EH (cell line): Measurements from ENCODE around the gene GLDN.

ENCODE experiments used
- DNase-seq: peaks from one replicate; pipeline ENCODE4 v3.0.0-alpha.2; 2015; ENCODE audit warnings: low read depth

The GLDN gene

DNA sequence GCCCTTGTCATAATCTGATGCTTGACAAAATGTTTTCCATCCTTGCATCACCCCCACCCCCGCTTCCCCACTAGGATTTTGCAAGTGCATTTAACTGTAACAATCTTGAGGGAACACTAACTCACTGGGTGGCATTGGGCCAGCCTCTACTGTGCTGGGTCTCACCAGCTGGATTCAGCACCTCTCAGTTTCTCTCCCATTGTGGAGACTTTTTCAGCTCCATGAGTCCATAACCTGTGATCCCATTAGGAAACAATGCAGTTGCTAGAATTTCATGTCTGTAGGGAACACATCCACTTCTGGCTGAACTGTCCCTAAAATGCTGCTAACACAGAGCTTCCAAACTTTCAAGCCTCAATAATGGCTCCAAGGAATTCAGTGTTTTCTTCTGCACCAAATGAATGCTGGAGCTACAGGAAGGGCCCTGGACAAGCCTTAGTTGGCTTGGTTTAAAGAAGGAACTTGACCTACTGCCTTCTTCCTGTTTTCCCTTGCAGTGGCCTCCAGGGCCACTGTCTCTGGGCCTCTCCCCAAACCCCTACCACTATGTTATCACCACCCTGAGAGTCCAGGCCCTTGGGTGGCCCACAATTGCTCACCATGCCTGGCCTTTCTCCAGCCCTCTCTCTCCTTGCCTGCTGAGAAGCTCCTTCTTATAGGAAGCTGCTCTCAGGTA is 18.7 kb upstream of the GLDN start:
- no peak for DNase-seq

DNA sequence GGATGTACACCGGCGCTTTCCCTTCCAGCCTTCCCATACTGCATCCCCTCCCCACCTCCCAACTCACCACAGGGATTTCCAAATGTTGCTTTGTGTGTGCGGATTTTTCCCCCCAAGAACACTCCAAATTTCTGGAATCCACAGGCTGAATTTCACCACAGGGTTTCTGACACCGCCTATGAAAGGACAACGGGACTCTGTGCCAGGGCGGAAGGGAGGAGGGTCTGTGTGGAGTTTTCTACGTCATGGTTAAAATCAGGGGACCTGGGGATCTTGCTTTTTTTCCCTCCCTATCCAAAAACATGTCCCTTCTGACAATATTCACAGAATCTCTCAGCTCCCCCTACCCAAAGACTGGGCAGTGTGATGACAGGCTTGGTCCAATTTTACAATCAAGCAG is 17.7 kb upstream of the GLDN start:
- DNase-seq: no peak

DNA sequence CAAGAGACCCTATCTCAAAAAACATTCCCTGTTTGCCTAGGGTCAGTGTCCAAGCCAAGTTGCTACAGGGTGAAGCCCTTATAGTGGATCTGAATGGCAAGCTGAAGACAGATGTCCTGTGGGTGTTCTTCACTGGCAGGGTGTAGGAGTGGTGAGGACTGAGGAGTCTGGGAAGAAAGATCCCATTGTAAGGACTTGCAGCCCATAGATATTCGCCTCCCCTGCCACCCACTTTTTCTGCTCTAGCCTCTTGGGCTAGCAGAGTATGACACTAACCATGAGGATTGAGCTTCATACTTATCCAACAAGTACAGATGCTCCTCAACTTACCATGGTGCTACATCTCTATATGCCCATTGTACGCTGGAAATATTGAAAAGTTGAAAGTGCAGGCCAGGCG is 16.3 kb upstream of the GLDN start:
- no peak for DNase-seq

DNA sequence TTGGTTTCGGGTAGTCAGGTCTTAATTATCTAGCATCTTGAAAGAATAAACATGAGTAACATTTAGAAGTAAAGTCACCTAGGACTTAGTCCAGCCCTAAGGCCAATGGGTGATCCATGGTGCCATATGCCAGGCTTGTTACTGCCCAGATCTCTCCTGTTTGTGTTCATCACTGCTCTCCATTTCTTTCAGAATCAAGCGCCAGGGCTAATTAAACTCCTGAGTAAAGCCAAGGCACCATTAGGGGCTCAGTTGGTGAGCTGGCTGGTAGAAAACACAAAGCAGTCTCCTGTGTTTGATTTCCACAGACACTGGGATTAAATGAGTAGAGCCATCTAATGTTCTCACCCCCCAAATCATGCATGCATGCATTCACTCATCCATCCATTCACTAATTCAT is 14.4 kb upstream of the GLDN start:
- DNase-seq: no peak

DNA sequence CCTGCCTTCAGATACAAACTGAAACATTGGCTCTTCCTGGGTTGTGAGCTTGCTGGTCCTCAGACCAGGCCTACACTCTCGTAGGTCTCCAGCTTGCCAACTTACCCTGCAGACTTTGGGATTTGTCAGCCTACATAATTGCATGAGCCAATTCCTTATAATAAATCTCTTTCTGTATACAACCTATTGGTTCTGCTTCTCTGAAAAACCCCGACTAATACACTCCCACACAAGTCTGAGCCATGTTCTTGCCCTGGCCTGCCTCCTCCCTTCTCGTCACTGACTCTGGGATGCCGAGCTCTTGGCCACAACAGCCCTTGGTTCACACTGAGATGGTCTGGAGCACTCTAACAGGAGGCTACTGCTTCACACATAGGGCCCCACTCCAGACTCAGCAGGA is 12.5 kb upstream of the GLDN start:
- no peak for DNase-seq

DNA sequence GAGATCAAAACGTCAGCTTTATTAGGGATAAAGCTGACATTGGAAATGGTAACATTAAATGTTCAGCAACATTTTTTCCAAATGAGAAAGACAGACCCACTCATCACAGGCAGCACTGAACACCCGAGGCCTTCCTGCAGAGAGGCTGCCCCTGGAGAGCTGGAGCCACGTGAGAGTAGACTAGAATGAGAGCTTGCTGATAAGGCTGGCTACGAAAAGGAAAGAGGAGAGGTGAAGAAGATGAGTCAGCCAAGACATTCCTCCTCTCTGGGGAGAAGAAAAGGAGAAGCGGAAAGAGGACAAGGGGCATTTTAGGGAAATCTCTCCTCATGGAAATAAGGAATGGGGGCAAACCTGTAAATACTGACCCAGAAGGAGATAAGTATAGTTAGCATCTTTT is 10.3 kb upstream of the GLDN start:
- DNase-seq: no peak

DNA sequence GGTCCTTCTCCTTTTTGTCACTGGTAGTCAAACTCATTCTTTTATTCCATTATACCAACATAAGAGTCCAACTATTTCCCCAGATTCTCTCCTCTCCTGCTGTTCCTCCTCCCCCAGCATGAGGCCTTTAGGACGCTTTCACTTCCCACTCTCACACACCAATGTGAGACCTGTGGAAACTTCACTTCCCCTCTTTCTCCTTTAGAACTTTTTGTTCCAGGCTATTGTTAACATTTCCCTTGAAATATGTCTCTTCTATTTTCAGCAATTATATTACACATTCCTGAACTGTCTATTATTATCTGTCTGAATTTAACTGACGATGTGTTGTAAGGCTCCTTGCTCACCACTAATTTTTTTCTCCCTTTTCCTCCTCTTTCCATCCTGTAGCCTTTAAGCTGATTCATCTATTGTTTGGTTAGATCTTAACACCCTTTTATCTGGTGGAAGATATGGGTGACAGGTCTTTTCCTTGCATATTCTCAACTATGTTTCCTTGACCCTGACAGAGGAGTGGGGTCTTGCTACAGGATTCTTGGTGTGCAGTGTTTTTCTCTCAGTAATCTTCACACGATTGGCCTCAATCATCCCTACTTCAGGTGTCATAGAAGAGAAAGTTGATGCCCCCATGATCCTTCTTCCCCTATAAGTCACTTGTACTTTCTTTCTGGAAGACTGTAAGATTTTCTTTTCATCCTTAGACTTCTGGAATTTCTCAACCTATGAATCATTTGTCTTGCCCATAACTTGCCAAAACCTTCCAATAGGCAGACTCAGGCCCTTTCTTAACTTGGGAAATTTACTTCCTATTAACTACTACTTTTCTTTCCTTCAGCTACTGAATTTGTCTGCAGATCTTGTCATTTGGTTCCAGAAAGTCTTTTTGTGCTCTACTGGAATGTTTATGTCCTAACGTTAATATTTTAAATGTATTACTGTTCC is 9.0 kb upstream of the GLDN start:
- DNase-seq: peak; percentile 19

DNA sequence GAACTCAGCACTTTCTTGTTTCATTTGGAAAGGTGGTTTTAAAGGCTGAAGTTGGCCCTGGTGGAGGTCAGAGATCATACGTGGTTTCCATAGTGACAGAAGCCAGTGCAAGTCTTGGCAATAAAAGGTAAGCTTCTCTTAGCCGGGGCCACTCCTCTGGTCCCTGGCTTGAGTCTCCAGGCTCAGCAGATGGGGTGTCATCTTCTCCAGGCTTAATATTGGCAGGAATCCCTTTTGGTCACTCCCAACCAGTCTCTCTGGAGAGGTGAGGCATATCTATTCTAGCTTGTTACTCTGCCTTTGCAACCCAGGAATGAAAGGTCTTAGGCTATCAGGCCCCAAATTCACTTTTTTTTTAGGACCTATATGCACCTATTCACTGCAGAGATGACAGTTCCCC is 7.9 kb upstream of the GLDN start:
- no peak for DNase-seq

DNA sequence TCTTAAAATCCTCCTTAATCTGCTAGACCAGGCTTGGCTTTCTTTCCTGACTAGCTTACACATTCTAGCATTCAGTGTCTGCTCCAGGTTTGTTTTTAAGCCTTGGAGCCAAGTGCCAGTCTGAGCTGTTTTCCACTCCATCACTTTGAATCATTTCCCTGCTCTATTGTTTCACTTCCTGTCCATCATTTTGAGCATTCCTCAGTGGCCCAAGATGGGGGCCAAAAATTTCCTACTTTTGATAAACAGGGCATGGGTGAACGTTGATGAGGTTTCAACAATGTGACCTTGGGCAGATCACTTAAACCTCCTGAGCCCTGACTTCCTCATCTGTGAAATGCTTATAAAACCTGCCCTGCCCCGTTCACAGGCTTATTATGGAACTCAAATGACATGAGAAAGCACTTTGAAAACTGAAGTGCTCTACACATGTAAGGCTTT is 7.4 kb upstream of the GLDN start:
- DNase-seq: no peak

DNA sequence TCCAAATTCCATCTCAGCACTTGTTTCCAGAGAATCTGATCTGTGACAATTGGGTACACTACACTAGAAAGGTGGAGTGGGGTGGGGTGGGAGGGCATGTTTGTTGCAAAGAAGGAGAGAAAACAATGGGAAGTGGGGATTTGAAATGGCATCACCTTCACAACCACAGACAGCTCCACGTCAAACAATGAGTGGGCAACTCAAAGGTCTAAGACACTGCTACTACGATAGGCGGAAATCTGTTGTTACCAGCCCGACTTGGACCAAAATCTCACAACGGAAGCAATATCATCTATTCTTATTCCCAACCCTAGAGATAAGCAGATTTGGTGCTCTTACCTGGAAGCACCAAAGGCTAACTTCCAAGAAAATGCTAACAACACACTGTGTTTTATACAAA is 6.4 kb upstream of the GLDN start:
- DNase-seq: no peak

DNA sequence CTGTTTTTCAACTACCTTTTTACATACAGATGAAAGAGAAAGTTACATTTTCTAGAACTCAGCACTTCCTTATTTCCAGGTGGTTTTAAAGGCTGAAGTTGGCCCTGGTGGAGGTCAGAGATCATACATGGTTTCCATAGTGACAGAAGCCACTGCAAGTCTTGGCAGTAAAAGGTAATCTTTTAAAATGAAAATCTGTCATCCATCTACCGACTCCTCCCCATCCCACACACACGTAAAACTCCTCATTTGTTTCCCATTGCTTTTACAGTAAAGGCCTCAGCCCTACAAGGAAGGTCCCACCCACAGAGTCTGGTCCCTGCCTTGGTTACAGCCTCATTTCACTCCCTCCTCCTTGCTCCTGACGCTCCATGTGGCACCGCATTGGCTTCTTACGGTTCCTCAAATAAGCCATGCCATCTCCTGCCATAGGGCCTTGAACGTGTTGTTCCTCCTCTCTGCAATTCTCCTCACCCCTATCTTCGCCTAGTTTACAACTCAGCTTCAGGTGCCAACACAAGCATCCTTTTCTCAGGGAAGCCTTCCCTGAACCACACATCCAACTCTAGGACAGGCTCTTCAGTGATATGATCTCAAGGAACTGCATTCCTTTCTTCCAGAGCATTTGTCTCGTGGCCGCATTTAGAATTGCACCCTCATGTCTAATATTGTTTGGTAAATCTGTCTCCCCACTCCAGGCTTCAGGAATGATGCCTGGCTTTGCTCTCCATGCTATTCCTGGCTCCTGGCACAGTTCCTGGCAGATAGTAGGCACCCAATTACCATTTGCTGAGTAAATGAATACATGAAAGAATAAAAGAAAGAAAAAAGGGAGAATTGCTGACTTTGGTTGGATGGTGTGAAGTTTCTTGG is 5.7 kb upstream of the GLDN start:
- DNase-seq: peak; percentile 24

DNA sequence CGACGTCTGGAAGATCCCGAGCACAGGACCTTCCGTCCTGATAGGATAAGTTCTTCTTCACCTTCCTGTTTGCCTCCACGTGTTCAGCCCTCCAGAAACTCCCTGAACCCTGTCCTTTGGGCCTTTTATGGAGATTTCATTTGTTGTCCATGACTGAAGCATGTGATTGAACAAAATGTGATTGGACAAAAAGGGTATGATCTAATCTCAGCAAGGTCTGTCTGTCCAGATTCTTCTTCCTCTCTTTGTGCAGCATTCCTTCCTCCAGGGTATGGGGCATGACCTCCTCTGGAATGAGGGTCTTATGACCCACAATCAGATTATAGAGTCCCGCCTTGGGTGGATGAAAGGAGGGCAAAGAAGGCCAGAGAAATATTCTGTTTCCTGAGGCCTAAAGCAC is 3.0 kb upstream of the GLDN start, which contains the start of gene CYP19A1:
Gene CYP19A1 (minus strand): TSS at position 101 of the 400 bp plus-strand sequence. CDS start 95,684 bp downstream, outside the sequence.
- DNase-seq: no peak

DNA sequence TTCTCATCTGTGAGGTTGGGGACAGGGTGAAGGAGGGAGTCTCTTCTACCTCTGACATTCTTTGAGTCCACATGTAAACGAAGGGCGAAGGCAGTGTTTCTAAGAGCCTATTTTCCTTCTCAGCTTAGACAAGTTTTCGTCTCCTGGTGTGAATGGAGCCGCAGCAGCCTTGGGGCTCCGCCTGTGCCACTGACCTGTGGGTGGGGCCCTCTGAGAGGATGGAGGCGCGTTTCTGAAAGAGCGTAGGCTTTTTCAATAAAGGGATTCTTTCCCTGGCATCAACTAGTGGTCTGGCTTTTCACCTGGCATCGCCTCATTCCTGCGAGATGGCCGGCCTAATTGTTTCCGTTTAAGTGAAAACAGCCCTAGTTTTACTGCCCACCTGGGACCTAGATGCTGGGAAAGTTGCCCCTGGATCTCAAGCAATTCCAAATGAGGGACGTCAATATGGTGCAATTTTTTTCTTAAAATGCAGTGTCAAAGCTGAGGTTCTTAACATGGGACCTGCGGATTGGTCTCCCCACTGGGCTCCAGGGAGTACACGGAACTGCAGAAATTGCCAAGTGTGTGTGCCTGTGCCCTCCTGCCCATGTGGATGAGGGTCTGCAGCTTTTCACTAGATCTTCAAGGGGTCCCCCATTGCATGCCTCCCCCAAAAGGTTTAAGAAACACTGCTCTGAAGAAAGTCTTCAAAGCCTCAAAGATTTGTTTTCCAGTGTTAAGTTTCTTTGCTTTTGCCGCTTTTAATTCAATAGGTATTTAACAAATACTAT is 958 bp downstream of the GLDN start:
- no peak for DNase-seq

DNA sequence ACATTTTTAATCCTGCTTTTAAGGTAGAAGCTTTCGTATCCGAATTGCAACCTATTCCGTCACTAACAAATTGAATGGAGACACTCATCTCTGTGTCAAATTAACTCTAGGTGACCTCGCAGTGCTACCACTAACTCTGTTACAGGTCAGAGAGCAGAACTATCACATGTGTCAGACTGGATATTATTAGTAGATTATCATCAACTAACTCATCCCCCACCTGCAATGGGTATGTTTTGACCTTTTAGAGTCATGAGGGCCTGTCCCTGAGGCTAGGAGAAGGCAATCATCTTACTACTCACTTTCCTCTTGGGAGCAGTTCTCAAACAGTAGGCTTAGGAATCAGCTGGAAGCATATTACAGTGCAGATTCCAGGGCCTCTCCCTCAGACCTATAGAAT is 2.0 kb downstream of the GLDN start:
- DNase-seq: no peak

DNA sequence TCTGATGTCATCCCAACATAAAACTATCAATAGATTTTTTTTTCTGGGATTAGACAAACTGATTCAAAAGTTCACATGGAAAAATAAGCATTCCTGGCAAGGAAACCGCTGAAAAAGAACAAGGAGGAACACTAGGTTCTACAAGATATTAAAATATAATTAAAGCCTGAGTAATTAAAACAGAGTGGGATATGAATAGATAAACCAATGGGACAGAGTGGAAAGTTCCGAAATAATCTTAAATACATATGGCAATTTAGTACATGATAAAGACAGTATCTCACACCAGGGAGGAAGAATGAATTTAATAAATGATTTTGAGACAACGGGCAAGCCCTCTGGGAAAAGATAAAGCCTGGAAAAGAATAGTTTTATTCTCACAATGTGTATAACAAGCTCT is 4.7 kb downstream of the GLDN start:
- no peak for DNase-seq

DNA sequence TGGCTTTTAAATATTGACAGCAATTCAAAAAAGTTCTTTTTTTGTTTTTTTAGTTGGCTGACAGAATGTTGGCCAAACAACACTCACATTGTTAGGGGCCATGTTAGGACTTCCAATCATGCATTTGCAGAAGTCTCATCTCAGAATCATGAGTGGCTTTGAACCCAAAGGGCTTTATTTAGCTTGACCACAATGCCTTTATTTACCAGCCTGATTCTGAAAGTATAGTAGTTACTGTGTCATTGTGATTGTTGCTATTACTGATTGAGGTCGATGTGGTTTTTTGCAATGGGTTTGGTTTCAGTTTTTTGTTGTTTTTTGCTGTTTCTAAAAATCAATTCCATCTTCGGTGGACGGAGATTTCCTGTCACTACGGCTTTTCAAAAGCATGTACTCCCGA is 7.2 kb downstream of the GLDN start:
- no peak for DNase-seq

DNA sequence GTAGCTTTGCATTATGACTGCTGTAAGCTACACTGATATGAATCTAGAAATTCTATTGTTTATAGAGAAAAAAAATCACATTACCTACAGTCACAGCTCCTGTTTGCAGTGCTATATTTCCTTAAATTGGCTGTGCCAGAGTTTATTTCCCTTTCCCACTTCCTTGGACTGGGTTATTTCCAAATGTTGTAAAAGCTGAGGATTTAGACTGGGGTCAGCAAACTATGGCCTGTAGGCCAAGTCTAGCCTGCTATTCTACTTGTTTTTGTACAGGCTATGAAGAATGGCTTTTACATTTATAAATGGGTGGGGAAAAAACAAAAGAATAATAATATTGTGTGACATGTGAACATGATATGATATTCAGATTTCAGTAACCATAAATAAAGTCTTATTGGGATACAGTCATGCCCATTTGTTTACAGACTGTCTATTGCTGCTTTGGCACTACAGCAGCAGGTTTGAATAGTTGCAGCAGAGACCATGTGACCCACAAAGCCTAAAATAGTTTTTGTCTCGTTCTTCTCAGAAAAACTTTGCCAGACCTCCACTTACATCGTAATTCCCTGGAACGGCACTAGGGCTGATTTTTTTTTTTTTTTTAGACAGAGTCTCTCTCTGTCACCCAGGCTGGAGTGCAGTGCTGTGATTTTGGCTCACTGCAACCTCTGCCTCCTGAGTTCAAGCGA is 7.8 kb downstream of the GLDN start:
- DNase-seq: peak; percentile 6

DNA sequence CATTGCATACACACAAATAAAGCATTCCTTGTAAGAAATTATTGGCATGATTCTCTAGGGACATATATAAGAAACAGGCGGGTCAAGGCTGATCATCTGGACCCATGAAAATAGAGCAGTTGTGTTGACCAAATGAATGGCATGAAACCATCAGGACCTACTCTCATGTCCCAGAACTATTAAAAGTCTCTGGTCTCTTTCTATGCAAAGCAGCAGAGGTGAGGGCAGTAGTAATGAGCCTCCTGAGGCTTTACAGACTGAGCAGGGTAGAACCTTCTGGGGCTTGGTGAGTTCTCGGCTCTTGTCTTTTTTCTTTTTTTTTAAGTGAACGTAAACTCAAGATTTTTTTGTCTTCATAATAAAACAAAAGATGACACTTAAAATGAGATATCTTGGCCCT is 9.3 kb downstream of the GLDN start:
- no peak for DNase-seq

DNA sequence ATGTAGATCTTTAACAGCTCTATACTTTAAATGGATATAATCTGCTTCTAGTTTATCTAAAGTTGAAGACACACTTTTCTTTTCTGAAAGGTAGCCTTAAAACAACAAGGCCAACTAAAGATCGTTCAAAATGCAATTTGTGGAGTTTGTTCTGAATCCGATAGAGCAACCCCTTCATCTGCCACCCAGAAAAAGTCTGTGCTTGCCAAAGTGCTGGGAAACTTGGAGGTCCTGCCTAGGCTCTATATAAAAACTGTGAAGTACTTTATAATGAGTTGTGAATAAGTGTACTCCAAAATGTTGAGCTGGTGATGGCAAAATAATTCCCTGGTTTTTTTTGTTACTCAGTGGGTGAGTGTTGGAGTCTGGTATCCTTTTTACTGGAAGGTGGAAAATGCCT is 12.5 kb downstream of the GLDN start:
- no peak for DNase-seq

DNA sequence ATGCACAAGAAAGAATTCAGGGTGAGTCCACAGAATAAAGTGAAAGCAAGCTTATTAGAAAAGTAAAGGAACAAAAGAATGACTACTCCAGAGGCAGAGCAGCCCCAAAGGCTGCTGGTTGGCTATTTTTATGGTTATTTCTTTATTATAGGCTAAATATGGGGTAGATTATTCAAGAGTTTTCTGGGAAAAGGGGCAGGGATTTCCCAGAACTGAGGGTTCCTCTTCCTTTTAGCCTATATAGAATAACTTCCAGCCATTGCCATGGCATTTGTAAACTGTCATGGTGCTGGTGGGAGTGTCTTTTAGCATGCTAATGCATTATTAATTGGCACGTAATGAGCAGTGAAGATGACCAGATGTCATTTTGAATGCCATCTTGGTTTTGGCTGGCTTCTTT is 13.6 kb downstream of the GLDN start:
- no peak for DNase-seq

DNA sequence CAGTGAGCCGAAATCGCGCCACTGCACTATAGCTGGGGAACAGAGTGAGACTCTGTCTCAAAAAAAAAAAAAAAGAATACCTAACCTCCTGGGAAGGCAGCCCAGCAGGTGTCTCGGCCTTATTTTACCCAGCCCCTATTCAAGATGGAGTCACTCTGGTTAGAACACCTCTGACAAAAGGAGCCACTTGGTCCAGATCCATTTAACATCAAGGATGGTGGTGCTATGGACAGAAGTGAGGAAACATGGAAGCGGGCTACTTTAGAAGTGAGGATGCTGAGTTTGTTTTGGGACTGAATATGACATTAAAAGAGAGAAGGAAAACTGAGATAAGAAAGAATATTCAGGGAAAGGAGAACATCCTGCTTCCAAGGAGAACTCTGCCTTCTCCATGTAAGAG is 14.7 kb downstream of the GLDN start:
- no peak for DNase-seq
